CMK (cell line): ENCODE data around the gene GLI1.
A peak's percentile ranks its signal among the peaks of the same experiment; 100 is the strongest.
"Not testable (repeated sequence)": the region's sequence is repeated elsewhere in the genome, so short reads cannot be mapped to it uniquely, and the experiment has no call there.

Experiments
- DNase-seq: peaks from one replicate; pipeline ENCODE4 v3.0.0-alpha.2; 2010; ENCODE audit warnings: low read depth

The GLI1 gene

DNA sequence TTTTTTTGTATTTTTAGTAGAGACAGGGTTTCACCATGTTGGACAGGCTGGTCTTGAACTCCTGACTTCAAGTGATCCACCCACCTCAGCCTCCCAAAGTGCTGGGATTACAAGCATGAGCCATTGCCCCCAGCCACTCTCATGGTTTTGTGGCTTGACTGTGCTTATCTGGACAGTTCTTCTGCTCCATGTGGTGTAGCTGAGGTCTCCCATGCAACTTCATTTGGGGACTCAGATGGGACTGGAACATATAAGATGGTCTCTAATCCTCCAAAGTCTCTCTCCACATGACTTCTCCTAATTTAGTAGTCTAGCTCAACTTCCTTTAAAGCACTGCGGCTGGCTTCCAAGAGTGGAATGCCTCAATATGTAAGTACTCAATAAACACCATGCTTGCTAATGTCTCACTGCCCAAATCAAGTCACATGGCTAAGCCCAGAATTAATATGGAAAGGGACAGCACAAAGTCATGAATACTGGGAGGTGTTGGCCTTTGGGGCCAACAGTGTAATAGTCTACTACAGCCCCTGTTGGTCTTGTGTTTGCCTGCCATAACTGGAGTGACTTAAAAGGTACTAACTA is 17.6 kb upstream of the GLI1 start:
- DNase-seq, result no peak

GRCh38 chr12:57444337-57444736 is 15.2 kb upstream of the GLI1 start:
- DNase-seq, result not testable (repeated sequence)

DNA sequence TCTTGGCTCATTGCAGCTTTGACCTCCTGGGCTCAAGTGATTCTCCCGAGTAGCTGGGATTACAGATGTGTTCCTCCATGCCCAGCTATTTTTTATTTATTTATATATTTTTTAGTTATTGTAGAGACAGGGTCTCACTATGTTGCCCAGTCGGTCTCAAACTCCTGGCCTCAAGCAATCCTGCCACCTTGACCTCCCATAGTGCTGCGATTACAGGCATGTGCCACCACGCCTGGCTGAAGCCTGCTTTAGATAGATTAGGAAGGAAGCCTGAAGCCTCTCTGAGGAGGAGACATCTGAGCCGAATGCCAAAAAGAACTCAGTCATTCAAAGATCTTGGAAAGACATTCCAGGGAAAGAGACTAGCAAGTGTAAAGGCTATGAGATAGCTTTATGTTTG is 14.8 kb upstream of the GLI1 start:
- no peak for DNase-seq

- no peak for DNase-seq
Measured at GRCh38 chr12:57446292-57446960, 13.2 kb upstream of the GLI1 start.

GRCh38 chr12:57448669-57449068 is 10.9 kb upstream of the GLI1 start:
- DNase-seq, result no peak

DNA sequence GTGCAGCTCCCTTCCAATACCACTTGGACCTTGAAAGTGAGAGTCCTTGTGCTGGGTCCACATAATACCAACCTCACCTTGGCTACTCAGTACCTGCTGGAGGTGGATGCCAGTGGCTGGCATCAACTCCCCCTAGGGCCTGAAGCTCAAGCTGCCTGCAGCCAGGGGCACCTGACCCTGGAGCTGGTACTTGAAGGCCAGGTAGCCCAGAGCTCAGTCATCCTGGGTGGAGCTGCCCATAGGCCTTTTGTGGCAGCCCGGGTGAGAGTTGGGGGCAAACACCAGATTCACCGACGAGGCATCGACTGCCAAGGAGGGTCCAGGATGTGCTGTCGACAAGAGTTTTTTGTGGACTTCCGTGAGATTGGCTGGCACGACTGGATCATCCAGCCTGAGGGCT is 10.2 kb upstream of the GLI1 start:
- no peak for DNase-seq

DNA sequence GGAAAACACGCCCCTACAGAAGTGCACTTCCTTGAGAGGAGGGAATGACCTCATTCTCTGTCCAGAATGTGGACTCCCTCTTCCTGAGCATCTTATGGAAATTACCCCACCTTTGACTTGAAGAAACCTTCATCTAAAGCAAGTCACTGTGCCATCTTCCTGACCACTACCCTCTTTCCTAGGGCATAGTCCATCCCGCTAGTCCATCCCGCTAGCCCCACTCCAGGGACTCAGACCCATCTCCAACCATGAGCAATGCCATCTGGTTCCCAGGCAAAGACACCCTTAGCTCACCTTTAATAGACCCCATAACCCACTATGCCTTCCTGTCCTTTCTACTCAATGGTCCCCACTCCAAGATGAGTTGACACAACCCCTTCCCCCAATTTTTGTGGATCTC is 9.5 kb upstream of the GLI1 start:
- no peak for DNase-seq

GRCh38 chr12:57451233-57451778 is 8.3 kb upstream of the GLI1 start:
- DNase-seq, result no peak

DNA sequence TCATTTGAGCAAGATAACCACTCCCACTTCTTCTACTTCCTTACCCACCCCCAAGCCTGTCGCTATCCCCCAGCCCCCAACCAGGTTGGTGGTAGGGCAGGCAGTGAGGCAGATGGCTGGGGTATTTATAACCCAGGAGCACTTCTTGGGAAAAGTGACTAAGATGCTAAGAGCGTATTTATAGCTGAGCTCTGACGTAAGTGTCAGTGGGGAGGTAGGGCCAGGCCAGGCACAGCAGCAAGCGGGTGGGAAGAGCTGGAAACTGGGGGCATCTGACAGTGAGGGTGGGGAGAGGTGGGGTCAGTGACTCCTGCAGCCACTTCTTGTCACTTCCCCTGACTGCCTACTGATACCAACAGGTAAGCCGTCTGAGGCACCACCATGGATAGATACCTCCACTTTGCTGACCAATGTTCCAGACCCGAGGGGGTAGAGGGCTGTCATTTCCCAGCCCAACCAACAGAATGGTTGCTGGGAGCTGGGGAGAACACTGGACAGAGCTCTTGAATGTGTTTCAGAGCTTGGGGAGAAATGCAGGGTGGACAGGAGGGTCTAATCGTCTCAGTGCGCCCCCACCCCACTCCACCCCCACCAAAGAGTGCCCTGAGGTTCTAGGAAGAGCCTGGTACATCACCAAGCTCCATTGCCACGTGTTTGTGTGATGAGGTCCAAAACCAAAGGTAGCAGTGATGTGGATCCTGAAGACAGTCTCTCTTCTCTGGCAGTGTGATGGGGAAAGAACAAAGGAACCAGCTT is 7.2 kb upstream of the GLI1 start:
- DNase-seq, result no peak

DNA sequence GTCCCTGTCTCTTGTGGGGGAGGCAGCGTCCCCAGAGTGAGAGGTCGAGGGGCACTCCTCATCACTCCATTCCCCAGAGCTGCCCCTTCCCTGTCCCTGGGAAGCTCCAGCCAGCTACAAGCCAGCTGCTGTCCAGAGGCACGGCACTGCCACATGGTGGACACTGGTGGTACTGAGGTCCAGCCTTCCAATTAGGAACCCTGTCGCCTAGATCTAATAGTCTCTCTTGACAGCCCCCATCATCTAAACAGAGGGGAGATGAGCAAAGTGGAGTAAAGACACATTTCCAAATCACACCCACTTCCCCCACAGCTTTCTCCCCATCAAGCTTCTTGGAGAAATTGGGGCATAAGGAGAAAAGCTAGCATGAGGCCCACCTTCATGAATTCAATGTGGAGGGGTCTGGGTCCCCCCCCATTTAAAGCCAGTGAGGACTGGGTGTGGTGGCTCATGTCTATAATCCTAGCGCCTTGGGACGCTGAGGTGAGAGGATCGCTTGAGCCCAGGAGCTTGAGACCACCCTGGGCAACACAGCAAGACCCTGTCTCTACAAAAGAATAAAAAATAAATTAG is 6.6 kb upstream of the GLI1 start:
- no peak for DNase-seq

DNA sequence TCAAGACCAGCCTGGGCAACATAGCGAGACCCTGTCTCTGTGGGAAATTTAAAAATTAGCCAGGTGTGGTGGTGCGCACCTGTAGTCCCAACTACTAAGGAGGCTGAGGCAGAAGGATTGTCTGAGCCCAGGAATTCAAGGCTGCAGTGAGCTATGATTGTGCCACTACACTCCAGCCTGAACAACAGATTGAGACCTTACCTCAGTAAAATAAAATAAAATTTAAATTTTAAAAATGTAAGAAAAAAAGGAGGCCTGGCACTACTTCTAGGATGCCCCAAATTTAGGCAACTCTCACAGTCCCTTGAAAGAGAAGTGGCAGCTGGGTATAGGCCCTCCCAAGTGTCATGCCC is 5.4 kb upstream of the GLI1 start:
- DNase-seq, result no peak

DNA sequence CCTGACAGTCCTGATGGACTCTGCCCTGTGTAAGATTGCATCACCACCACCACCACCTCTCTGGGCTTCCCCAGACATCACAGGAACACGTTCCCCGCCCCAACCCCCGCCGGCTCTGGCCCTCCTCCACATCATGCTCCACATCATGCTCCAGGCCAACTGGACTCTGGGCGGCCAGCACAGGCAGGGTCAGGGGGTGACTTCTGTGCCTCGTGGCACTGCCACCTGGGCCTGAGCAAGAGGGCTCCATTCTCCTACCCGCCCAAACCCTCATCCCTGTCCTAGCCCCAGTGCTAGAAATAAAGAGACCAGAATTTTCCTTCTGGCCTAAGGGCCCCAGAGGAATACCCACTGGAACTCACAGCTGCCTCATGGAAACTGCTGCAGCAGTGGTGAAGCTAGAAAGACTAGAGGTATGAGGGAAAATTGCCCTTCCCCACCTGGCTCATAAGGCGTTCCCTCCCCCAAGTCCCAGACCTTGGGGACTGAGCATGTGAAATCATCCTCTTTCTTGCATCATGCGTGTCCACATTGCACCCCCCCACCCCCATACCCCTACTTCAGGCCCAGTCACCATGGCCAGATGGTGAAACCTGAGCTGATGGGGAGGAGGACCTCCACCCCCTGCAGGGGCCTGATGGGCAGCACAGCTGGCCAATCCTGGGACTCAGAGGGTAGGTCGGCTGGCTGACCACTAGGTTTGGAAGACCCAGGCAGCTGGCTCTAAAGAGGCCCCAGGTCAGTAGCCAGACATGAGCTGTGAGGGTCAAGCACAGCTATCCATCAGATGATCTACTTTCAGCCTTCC is 4.8 kb upstream of the GLI1 start, which contains the start of gene INHBE:
INHBE (plus strand) TSS at position 742 of the 808 bp plus-strand sequence. CDS start 230 bp downstream, outside the sequence.
- DNase-seq, result no peak

GRCh38 chr12:57455374-57456144 is 4.0 kb upstream of the GLI1 start:
- no peak for DNase-seq

DNA sequence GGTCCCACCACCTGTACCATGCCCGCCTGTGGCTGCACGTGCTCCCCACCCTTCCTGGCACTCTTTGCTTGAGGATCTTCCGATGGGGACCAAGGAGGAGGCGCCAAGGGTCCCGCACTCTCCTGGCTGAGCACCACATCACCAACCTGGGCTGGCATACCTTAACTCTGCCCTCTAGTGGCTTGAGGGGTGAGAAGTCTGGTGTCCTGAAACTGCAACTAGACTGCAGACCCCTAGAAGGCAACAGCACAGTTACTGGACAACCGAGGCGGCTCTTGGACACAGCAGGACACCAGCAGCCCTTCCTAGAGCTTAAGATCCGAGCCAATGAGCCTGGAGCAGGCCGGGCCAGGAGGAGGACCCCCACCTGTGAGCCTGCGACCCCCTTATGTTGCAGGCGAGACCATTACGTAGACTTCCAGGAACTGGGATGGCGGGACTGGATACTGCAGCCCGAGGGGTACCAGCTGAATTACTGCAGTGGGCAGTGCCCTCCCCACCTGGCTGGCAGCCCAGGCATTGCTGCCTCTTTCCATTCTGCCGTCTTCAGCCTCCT is 3.4 kb upstream of the GLI1 start:
- no peak for DNase-seq

- no peak for DNase-seq
Measured at GRCh38 chr12:57456737-57457490, 2.7 kb upstream of the GLI1 start.

DNA sequence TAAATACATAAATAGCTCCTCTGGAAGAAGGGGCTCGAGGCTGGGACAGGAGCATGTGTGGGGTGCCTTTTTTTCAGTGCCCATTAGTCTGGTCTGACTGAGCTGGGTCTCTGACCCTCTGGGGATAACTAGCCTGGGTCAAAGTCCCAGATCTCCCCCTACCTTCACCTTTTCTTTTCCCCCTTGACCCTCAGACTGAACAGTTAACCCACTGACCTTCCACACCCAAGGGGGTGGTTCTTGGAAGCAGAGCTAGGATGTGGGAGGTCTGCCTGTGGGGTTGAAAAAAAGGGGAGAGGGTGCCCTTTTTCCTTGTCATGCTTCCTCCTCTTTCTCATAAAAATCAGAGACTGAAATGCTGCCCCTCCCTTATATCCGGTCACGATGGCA is 925 bp upstream of the GLI1 start:
- no peak for DNase-seq

DNA sequence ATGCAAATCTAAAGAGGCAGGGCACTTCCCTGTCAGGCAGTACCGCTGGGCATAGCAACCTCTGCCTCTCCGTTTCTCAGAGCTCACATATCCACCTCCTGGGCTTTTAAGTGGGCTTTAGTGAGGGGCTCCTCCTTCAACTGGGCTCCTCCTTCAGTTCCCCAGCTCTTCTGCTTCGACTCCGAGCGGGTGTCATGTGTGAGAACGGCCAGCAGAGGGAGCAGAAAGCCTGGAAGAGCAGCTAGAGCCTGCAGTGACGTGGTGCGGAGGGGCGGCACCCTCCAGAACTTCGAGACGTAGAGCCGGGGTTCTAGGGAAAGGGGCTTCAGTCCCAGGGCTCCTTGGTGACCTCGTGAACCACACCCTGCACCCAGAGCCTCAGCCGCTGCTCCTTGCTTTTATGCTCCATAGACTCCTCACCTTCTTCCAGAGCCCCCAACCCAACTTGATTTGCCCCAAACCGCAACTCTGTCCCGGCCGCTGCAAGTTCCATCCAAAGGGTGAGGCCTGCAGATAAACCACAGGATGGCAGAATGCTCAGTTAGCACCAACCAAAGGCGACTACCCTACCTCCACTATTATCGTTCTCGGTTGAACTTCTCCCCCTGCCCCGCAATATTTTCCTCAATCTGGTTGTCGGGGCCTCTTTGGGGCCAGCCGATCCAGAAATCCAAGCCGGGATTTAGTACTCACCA is 383 bp upstream of the GLI1 start:
- DNase-seq, result peak; percentile 92

- no peak for DNase-seq
Measured at GRCh38 chr12:57460468-57460784, 841 bp downstream of the GLI1 start.

DNA sequence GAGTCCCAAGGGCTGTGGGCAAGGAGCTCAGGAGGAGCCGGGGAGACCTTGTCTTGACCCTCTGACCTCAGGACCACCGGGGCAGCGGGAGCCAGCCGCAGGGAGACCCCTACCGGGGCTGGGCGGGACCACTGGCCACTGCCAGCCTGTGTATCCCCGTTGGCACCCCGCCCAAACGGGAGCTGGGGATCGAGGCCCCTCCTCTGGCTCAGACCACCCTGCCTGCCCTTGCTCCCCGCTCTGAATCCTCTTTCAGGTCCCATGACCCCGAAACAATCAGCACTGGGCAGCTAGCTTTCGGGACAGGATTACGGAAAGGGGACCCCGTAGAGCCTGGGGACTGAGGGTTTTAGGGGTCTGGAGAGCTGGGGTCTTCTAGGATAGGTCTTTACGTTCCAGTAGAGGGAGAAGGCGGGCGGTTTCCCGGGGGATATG is 1.3 kb downstream of the GLI1 start:
- DNase-seq, result no peak
